Natural killer cell (primary cell): ENCODE data around the gene MS4A18. TPM values are rescaled to one million over a fixed set of nuclear protein-coding genes. Genes with fewer than 3 reads are reported as not detected.

Experiments
- ATAC-seq, 3 donors: fragments of 150-1000 bp in 2 of 3; fragments of 200-7000 bp in 1 of 3; cut with Tn5 transposase; 1 replicate in 1 of 3; 2 replicates in 2 of 3; pipeline ENCODE4 v1.10.0; 2021; ENCODE audit warnings: mild to moderate bottlenecking in 2 of 3, moderate library complexity in 2 of 3
- DNase-seq, 2 donors: peaks; one replicate each; pipeline versions ENCODE4 v3.0.0 to v3.0.0-alpha.2; 2013 to 2021; ENCODE audit warnings: mixed read lengths in 1 of 2
- H3K27ac ChIP-seq: one replicate; pipeline ENCODE4 v1.5.1; 2013; ENCODE audit warnings: mild to moderate bottlenecking, low read length
- H3K27me3 ChIP-seq: one replicate; pipeline ENCODE4 v1.6.1; 2013; ENCODE audit warnings: low read length; ENCODE audit not compliant: control insufficient read depth, insufficient read depth
- H3K36me3 ChIP-seq: one replicate; pipeline ENCODE4 v1.6.1; 2013; ENCODE audit warnings: low read length; ENCODE audit not compliant: control insufficient read depth, insufficient read depth
- H3K4me1 ChIP-seq: one replicate; pipeline ENCODE4 v1.6.1; 2013; ENCODE audit warnings: low read length; ENCODE audit not compliant: control insufficient read depth, insufficient read depth
- H3K4me3 ChIP-seq: one replicate; pipeline ENCODE4 v1.5.1; 2013; ENCODE audit warnings: low read length
- H3K9me3 ChIP-seq: one replicate; pipeline ENCODE4 v1.6.1; 2013; ENCODE audit warnings: low read length; ENCODE audit not compliant: control insufficient read depth, insufficient read depth
- H3K27ac Mint-ChIP-seq, 2 donors: one replicate each; pipeline ENCODE4 v1.8.0; 2022; ENCODE audit warnings: mild to moderate bottlenecking in 2 of 2, mixed read lengths in 2 of 2, moderate library complexity in 1 of 2
- H3K27me3 Mint-ChIP-seq, 2 donors: one replicate each; pipeline ENCODE4 v1.8.0; 2022; ENCODE audit warnings: low read depth in 2 of 2, mixed read lengths in 2 of 2
- H3K36me3 Mint-ChIP-seq: one replicate; pipeline ENCODE4 v1.8.0; 2022; ENCODE audit warnings: mixed read lengths
- H3K4me1 Mint-ChIP-seq, 2 donors: one replicate each; pipeline ENCODE4 v1.8.0; 2022; ENCODE audit warnings: mixed read lengths in 2 of 2
- H3K4me3 Mint-ChIP-seq: one replicate; pipeline ENCODE4 v1.8.0; 2022; ENCODE audit warnings: mild to moderate bottlenecking, moderate library complexity, mixed read lengths
- H3K9me3 Mint-ChIP-seq, 2 donors: one replicate each; pipeline ENCODE4 v1.8.0; 2022; ENCODE audit warnings: mixed read lengths in 2 of 2
- CTCF ChIP-seq: fragments of 200-600 bp; IDR thresholded peaks from one replicate; pipeline ENCODE4 v1.8.0; 2022; ENCODE audit warnings: antibody characterized with exemption
- WGBS: methylation state at CpG from one replicate; pipeline ENCODE4 v1.1.7; 2013; ENCODE audit warnings: missing lambda C conversion rate; ENCODE audit not compliant: insufficient coverage; 5-methylcytosine and 5-hydroxymethylcytosine counted together
- intact Hi-C: fragments of 100-400 bp; cut with micrococcal nuclease; formaldehyde crosslinking; loops from one replicate; pipeline ENCODE4 v1.14.2; 2022
- total RNA-seq, 4 donors: library from RNA; stranded (reverse); fragments of 120-200 nt in 1 of 4; gene quantifications; one replicate each; pipeline versions ENCODE4 v1.2.3 to v1.2.4, GENCODE V29; 2013 to 2022

MS4A18 gene
- total RNA-seq, 3 donors from 2014 or later (not counting 1 experiment from before 2014, with no cell fraction given) = not detected

GRCh38 chr11:60717956-60718355 lies 6.6 kb upstream of the MS4A18 start:
- peak in 1 of 3 donors; percentile 53 for ATAC-seq
- Mint-ChIP-seq H3K36me3 (no peaks in the 10 kb centered on the region), H3K27ac (no peak overlapping the region), H3K4me3 (no peak overlapping the region), H3K4me1 (no peaks in the 10 kb centered on the region), H3K9me3 (no peaks in the 10 kb centered on the region), H3K27me3 (peaks cover 8 to 12% of the 10 kb centered on the region in 2 donors)
- TF ChIP-seq CTCF = no peak
- Histone ChIP-seq H3K4me3 (no peak overlapping the region), H3K27ac (no peak overlapping the region), H3K27me3 (no peaks in the 10 kb centered on the region), H3K36me3 (no peaks in the 10 kb centered on the region), H3K4me1 (no peaks in the 10 kb centered on the region), H3K9me3 (no peaks in the 10 kb centered on the region)
- intact Hi-C loops = no loop called here
- DNase-seq = peak in 1 of 2 donors; percentile 48
- 77% methylated on average over 5 of the region's 5 CpGs for WGBS

- H3K27me3 Mint-ChIP-seq = peaks cover 8 to 10% of the 10 kb centered on the region in 2 donors
- intact Hi-C loops = no loop called here
These were observed 5.8 kb upstream of the MS4A18 start for GRCh38 chr11:60718524-60719316.

GRCh38 chr11:60719391-60719790 lies 5.1 kb upstream of the MS4A18 start:
- H3K27ac Mint-ChIP-seq = no peak overlapping the region
- no peak overlapping the region for H3K4me3 Mint-ChIP-seq
- no peak for ATAC-seq
- 94% methylated on average over 4 of the region's 4 CpGs for WGBS
- Histone ChIP-seq H3K9me3 (no peaks in the 10 kb centered on the region), H3K27me3 (no peaks in the 10 kb centered on the region), H3K27ac (no peak overlapping the region), H3K4me1 (no peaks in the 10 kb centered on the region), H3K4me3 (no peak overlapping the region), H3K36me3 (no peaks in the 10 kb centered on the region)
- H3K27me3 Mint-ChIP-seq = peaks cover 8 to 9% of the 10 kb centered on the region in 2 donors
- H3K4me1 Mint-ChIP-seq = no peaks in the 10 kb centered on the region
- no peaks in the 10 kb centered on the region for H3K9me3 Mint-ChIP-seq
- no peak for DNase-seq
- TF ChIP-seq CTCF = no peak
- intact Hi-C loops = no loop called here
- H3K36me3 Mint-ChIP-seq = no peaks in the 10 kb centered on the region

More at GRCh38 chr11:60718524-60719316, 5.8 kb upstream of the MS4A18 start:
- DNase-seq (no peak), ATAC-seq (no peak)
- no peak for TF ChIP-seq CTCF
- Mint-ChIP-seq H3K27ac (no peak overlapping the region), H3K36me3 (no peaks in the 10 kb centered on the region), H3K9me3 (no peaks in the 10 kb centered on the region), H3K4me1 (no peaks in the 10 kb centered on the region), H3K4me3 (no peak overlapping the region)
- no peak overlapping the region for H3K27ac ChIP-seq
- no peaks in the 10 kb centered on the region for H3K36me3 ChIP-seq
- 89% methylated on average over 10 of the region's 10 CpGs for WGBS
- H3K27me3 ChIP-seq = no peaks in the 10 kb centered on the region
- H3K9me3 ChIP-seq = no peaks in the 10 kb centered on the region
- no peak overlapping the region for H3K4me3 ChIP-seq
- H3K4me1 ChIP-seq = no peaks in the 10 kb centered on the region
